BLaER1 (cell line): ENCODE measurements around the gene MBD3.

Source experiments
- H3K27ac ChIP-seq: shearing (Covaris generic); formaldehyde crosslinking; 2 replicates; pipeline ENCODE4 v1.8.1; 2022
- H3K27me3 ChIP-seq: shearing (Covaris generic); formaldehyde crosslinking; 2 replicates; pipeline ENCODE4 v1.8.1; 2022
- H3K36me3 ChIP-seq: shearing (Covaris generic); formaldehyde crosslinking; 2 replicates; pipeline ENCODE4 v1.8.1; 2022
- H3K4me1 ChIP-seq: shearing (Covaris generic); formaldehyde crosslinking; 2 replicates; pipeline ENCODE4 v1.8.1; 2022
- H3K4me2 ChIP-seq: shearing (Covaris generic); formaldehyde crosslinking; 2 replicates; pipeline ENCODE4 v1.8.1; 2022
- H3K4me3 ChIP-seq: shearing (Covaris generic); formaldehyde crosslinking; 2 replicates; pipeline ENCODE4 v1.8.1; 2022
- H3K9ac ChIP-seq: shearing (Covaris generic); formaldehyde crosslinking; 2 replicates; pipeline ENCODE4 v1.8.1; 2022
- H3K9me3 ChIP-seq: shearing (Covaris generic); formaldehyde crosslinking; 2 replicates; pipeline ENCODE4 v1.8.1; 2022
- H4K20me1 ChIP-seq: shearing (Covaris generic); formaldehyde crosslinking; 2 replicates; pipeline ENCODE4 v1.8.1; 2022
- Cebpa-rat ChIP-seq: shearing (Covaris generic); IDR thresholded peaks from 2 replicates; pipeline ENCODE4 v1.8.1; 2022

The MBD3 gene

GRCh38 chr19:1566392-1567115 lies 26.1 kb downstream of the MBD3 start:
- H3K4me2 ChIP-seq = peak overlapping the region; percentile 95
- peaks cover 57% of the 10 kb centered on the region for H4K20me1 ChIP-seq
- H3K4me1 ChIP-seq = peaks cover 59% of the 10 kb centered on the region
- H3K4me3 ChIP-seq = peak overlapping the region; percentile 98
- H3K9me3 ChIP-seq = no peaks in the 10 kb centered on the region
- H3K27ac ChIP-seq = peak overlapping the region; percentile 95
- H3K36me3 ChIP-seq = peaks cover 41% of the 10 kb centered on the region
- peak overlapping the region; percentile 99 for H3K9ac ChIP-seq
- no peaks in the 10 kb centered on the region for H3K27me3 ChIP-seq
- no peak for TF ChIP-seq Cebpa-rat

- Histone ChIP-seq H3K27ac (no peak overlapping the region), H4K20me1 (peaks cover 90% of the 10 kb centered on the region), H3K36me3 (peaks cover 73% of the 10 kb centered on the region), H3K4me3 (no peak overlapping the region), H3K4me1 (peaks cover 56% of the 10 kb centered on the region), H3K9me3 (no peaks in the 10 kb centered on the region), H3K27me3 (no peaks in the 10 kb centered on the region), H3K9ac (no peak overlapping the region), H3K4me2 (no peak overlapping the region)
- no peak for TF ChIP-seq Cebpa-rat
These were observed 29.4 kb downstream of the MBD3 start for GRCh38 chr19:1563251-1563650.

- Histone ChIP-seq H3K27me3 (no peaks in the 10 kb centered on the region), H3K4me2 (peak overlapping the region; percentile 45), H4K20me1 (peaks cover 100% of the 10 kb centered on the region), H3K27ac (no peak overlapping the region), H3K9me3 (no peaks in the 10 kb centered on the region), H3K4me1 (peaks cover 56% of the 10 kb centered on the region), H3K4me3 (no peak overlapping the region), H3K36me3 (peaks cover 92% of the 10 kb centered on the region), H3K9ac (peak overlapping the region; percentile 29; the same call in 1 of the 2 replicates)
- no peak for TF ChIP-seq Cebpa-rat
These were observed 31.3 kb downstream of the MBD3 start for GRCh38 chr19:1561236-1561842.

GRCh38 chr19:1560286-1560882 lies 32.3 kb downstream of the MBD3 start:
- Histone ChIP-seq H3K4me2 (peak overlapping the region; percentile 45), H3K9me3 (no peaks in the 10 kb centered on the region), H3K4me1 (peaks cover 46% of the 10 kb centered on the region), H3K27me3 (no peaks in the 10 kb centered on the region), H3K4me3 (no peak overlapping the region), H4K20me1 (peaks cover 100% of the 10 kb centered on the region), H3K9ac (peak overlapping the region; percentile 29; the same call in 1 of the 2 replicates), H3K27ac (0 out of 2 replicates have a peak overlapping the region, but pooled peaks have one; percentile 3), H3K36me3 (peaks cover 96% of the 10 kb centered on the region)
- no peak for TF ChIP-seq Cebpa-rat

- Histone ChIP-seq H4K20me1 (peaks cover 91% of the 10 kb centered on the region), H3K27ac (no peak overlapping the region), H3K9me3 (no peaks in the 10 kb centered on the region), H3K9ac (no peak overlapping the region), H3K27me3 (no peaks in the 10 kb centered on the region), H3K4me3 (no peak overlapping the region), H3K36me3 (peaks cover 90% of the 10 kb centered on the region), H3K4me2 (no peak overlapping the region), H3K4me1 (peaks cover 30% of the 10 kb centered on the region)
- TF ChIP-seq Cebpa-rat = no peak
These were observed 34.1 kb downstream of the MBD3 start for GRCh38 chr19:1558552-1558951.

GRCh38 chr19:1556390-1557070 lies 36.1 kb downstream of the MBD3 start:
- Histone ChIP-seq H4K20me1 (peaks cover 89% of the 10 kb centered on the region), H3K27me3 (no peaks in the 10 kb centered on the region), H3K9ac (no peak overlapping the region), H3K36me3 (peaks cover 81% of the 10 kb centered on the region), H3K27ac (no peak overlapping the region), H3K4me2 (no peak overlapping the region), H3K4me1 (peaks cover 22% of the 10 kb centered on the region), H3K9me3 (0 out of 2 replicates have a peak, but pooled peaks cover 2% of the 10 kb centered on the region), H3K4me3 (no peak overlapping the region)
- TF ChIP-seq Cebpa-rat = no peak

- peaks cover 81% of the 10 kb centered on the region for H3K36me3 ChIP-seq
- no peaks in the 10 kb centered on the region for H3K27me3 ChIP-seq
- peaks cover 10% of the 10 kb centered on the region; the same call in 1 of the 2 replicates for H3K9me3 ChIP-seq
- no peak for TF ChIP-seq Cebpa-rat
- H3K27ac ChIP-seq = no peak overlapping the region
- no peak overlapping the region for H3K9ac ChIP-seq
- no peak overlapping the region for H3K4me3 ChIP-seq
- peaks cover 14% of the 10 kb centered on the region for H3K4me1 ChIP-seq
- H3K4me2 ChIP-seq = no peak overlapping the region
- H4K20me1 ChIP-seq = peaks cover 84% of the 10 kb centered on the region
These were observed 36.9 kb downstream of the MBD3 start for GRCh38 chr19:1555487-1556389.

GRCh38 chr19:1554968-1555367 lies 37.7 kb downstream of the MBD3 start:
- Histone ChIP-seq H3K9me3 (peaks cover 12% of the 10 kb centered on the region; the same call in 1 of the 2 replicates), H3K9ac (no peak overlapping the region), H3K27me3 (no peaks in the 10 kb centered on the region), H3K27ac (no peak overlapping the region), H3K36me3 (peaks cover 74% of the 10 kb centered on the region), H3K4me3 (no peak overlapping the region), H4K20me1 (peaks cover 76% of the 10 kb centered on the region), H3K4me2 (no peak overlapping the region), H3K4me1 (peaks cover 7% of the 10 kb centered on the region)
- no peak for TF ChIP-seq Cebpa-rat

GRCh38 chr19:1553415-1553814 lies 39.2 kb downstream of the MBD3 start:
- TF ChIP-seq Cebpa-rat = no peak
- Histone ChIP-seq H3K27me3 (no peaks in the 10 kb centered on the region), H3K9ac (no peak overlapping the region), H3K36me3 (peaks cover 59% of the 10 kb centered on the region), H4K20me1 (peaks cover 60% of the 10 kb centered on the region), H3K4me2 (no peak overlapping the region), H3K4me3 (no peak overlapping the region), H3K9me3 (peaks cover 12% of the 10 kb centered on the region; the same call in 1 of the 2 replicates), H3K27ac (no peak overlapping the region), H3K4me1 (no peaks in the 10 kb centered on the region)
